Neutrophil (primary cell): ENCODE measurements around the gene IL26.
"Not testable (repeated sequence)": the region's sequence is repeated elsewhere in the genome, so short reads cannot be mapped to it uniquely, and the experiment has no call there.

Experiments
- H3K27ac ChIP-seq: fragments of 200-600 bp; sonication (generic); 2 replicates; pipeline ENCODE4 v1.5.1; 2016; ENCODE audit warnings: mild to moderate bottlenecking, moderate library complexity
- H3K27me3 ChIP-seq: fragments of 200-600 bp; sonication (generic); 2 replicates; pipeline ENCODE4 v1.6.0; 2016; ENCODE audit warnings: mild to moderate bottlenecking
- H3K36me3 ChIP-seq: fragments of 200-600 bp; sonication (generic); 2 replicates; pipeline ENCODE4 v1.5.1; 2017
- H3K4me1 ChIP-seq, 2 experiments: fragments of 200-600 bp in 1 of 2; sonication (generic) in 1 of 2; 1 replicate in 1 of 2; 2 replicates in 1 of 2; pipeline versions ENCODE4 v1.5.1 to v1.6.1; 2013 to 2016; ENCODE audit warnings: low read depth in 1 of 2, low read length in 1 of 2, mild to moderate bottlenecking in 1 of 2, moderate library complexity in 1 of 2; ENCODE audit not compliant: control insufficient read depth in 1 of 2, insufficient read depth in 1 of 2
- H3K4me3 ChIP-seq, 2 experiments: fragments of 200-600 bp in 1 of 2; sonication (generic) in 1 of 2; 1 replicate in 1 of 2; 2 replicates in 1 of 2; pipeline ENCODE4 v1.5.1; 2013 to 2016; ENCODE audit warnings: low read depth in 1 of 2, low read length in 1 of 2, mild to moderate bottlenecking in 1 of 2, moderate library complexity in 1 of 2
- H3K9me3 ChIP-seq: fragments of 200-600 bp; sonication (generic); 2 replicates; pipeline ENCODE4 v1.5.1; 2016
- CTCF ChIP-seq: fragments of 200-600 bp; sonication (generic); IDR thresholded peaks from 2 replicates; pipeline ENCODE4 v1.5.1; 2016; ENCODE audit warnings: antibody characterized with exemption

The IL26 gene

GRCh38 chr12:68177562-68177961 is 48.0 kb downstream of the IL26 start:
- H3K36me3 ChIP-seq, result no peaks in the 10 kb centered on the region
- no peak overlapping the region for H3K27ac ChIP-seq
- H3K9me3 ChIP-seq, result no peaks in the 10 kb centered on the region
- H3K4me1 ChIP-seq, result no peaks in the 10 kb centered on the region
- no peak for TF ChIP-seq CTCF
- peaks cover 13% of the 10 kb centered on the region for H3K27me3 ChIP-seq
- H3K4me3 ChIP-seq, result no peak overlapping the region

- Histone ChIP-seq H3K27me3 (peaks cover 13% of the 10 kb centered on the region), H3K4me1 (no peaks in the 10 kb centered on the region), H3K4me3 (no peak overlapping the region), H3K36me3 (no peaks in the 10 kb centered on the region), H3K27ac (no peak overlapping the region), H3K9me3 (no peaks in the 10 kb centered on the region)
- no peak for TF ChIP-seq CTCF
Measured at GRCh38 chr12:68176257-68176656, 49.4 kb downstream of the IL26 start.

- peaks cover 13% of the 10 kb centered on the region for H3K27me3 ChIP-seq
- no peak for TF ChIP-seq CTCF
- H3K4me1 ChIP-seq, result no peaks in the 10 kb centered on the region
- H3K9me3 ChIP-seq, result no peaks in the 10 kb centered on the region
- H3K36me3 ChIP-seq, result no peaks in the 10 kb centered on the region
- no peak overlapping the region for H3K27ac ChIP-seq
- no peak overlapping the region for H3K4me3 ChIP-seq
Measured at GRCh38 chr12:68175557-68176061, 50.0 kb downstream of the IL26 start.

- H3K27ac ChIP-seq, H3K36me3 ChIP-seq, H3K9me3 ChIP-seq, H3K4me1 ChIP-seq, H3K4me3 ChIP-seq: not testable (repeated sequence)
- peaks cover 13% of the 10 kb centered on the region for H3K27me3 ChIP-seq
Measured at GRCh38 chr12:68174761-68175160, 50.8 kb downstream of the IL26 start.

GRCh38 chr12:68173792-68174191 is 51.8 kb downstream of the IL26 start:
- H3K36me3 ChIP-seq, result no peaks in the 10 kb centered on the region
- no peak for TF ChIP-seq CTCF
- H3K9me3 ChIP-seq, result no peaks in the 10 kb centered on the region
- peaks cover 13% of the 10 kb centered on the region for H3K27me3 ChIP-seq
- H3K4me1 ChIP-seq, result no peaks in the 10 kb centered on the region
- H3K4me3 ChIP-seq, result no peak overlapping the region
- H3K27ac ChIP-seq, result no peak overlapping the region

GRCh38 chr12:68170726-68171125 is 54.9 kb downstream of the IL26 start:
- H3K4me3 ChIP-seq, result no peak overlapping the region
- H3K36me3 ChIP-seq, result no peaks in the 10 kb centered on the region
- no peaks in the 10 kb centered on the region for H3K4me1 ChIP-seq
- peaks cover 2% of the 10 kb centered on the region for H3K27me3 ChIP-seq
- no peaks in the 10 kb centered on the region for H3K9me3 ChIP-seq
- H3K27ac ChIP-seq, result no peak overlapping the region
- no peak for TF ChIP-seq CTCF
